ENCODE results near the gene RNF223. TPM values are rescaled to one million over a fixed set of nuclear protein-coding genes. Genes with fewer than 3 reads are reported as not detected.
"Not testable (repeated sequence)": the region's sequence is repeated elsewhere in the genome, so short reads cannot be mapped to it uniquely, and the experiment has no call there.

RNF223 gene
- total RNA-seq, 1 donor from 2014 or later = not detected

DNA sequence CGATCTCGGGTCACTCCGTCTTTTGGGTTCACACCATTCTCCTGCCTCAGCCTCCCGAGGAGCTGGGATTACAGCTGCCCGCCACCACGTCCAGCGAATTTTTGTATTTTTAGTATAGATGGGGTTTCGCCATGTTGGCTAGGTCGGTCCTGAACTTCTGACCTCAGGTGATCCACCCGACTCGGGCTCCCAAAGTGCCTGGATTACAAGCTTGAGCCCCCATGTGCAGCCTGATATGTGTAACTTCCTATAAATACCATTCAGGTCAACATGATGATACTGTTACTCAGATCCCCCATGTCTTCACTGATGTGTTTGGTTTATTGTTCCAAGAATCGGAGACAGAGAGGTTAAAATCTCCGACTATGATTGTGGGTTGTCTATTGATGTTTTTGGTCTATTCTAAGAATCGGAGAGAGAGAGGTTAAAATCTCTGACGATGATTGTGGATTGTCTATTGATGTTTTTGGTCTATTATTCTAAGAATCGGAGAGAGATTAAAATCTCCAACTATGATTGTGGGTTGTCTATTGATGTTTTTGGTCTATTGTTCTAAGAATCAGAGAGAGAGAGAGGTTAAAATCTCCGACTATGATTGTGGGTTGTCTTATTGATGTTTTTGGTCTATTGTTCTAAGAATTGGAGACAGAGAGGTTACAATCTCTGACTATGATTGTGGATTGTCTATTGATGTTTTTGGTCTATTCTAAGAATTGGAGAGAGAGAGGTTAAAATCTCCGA is 24.7 kb upstream of the RNF223 start:
- Histone ChIP-seq H3K4me1 (no peaks in the 10 kb centered on the region), H3K4me3 (no peak overlapping the region), H3K4me2 (no peak overlapping the region), H3K27me3 (no peaks in the 10 kb centered on the region), H2AFZ (replicated peaks) (no peak overlapping the region), H4K20me1 (ENCODE audit: low read depth) (no peaks in the 10 kb centered on the region), H3F3A (ENCODE audit: low read depth) (no peaks in the 10 kb centered on the region), H3K36me3 (no peaks in the 10 kb centered on the region), H3K9ac (no peak overlapping the region), H3K79me2 (ENCODE audit: low read depth) (no peaks in the 10 kb centered on the region), H3K27ac (no peak overlapping the region), H3K9me3 (ENCODE audit: low read depth) (no peaks in the 10 kb centered on the region)
- Mint-ChIP-seq H3K36me3 (peaks cover 18% of the 10 kb centered on the region), H3K9me3 (peaks cover 22% of the 10 kb centered on the region), H3K27ac (no peak overlapping the region), H3K27me3 (ENCODE audit: insufficient read depth, low read depth) (no peaks in the 10 kb centered on the region), H3K4me1 (no peaks in the 10 kb centered on the region), H3K4me3 (no peak overlapping the region)
- no peak for TF ChIP-seq EZH2 (IDR thresholded peaks at IDR 0.05)
- TF ChIP-seq, protein P1, sequence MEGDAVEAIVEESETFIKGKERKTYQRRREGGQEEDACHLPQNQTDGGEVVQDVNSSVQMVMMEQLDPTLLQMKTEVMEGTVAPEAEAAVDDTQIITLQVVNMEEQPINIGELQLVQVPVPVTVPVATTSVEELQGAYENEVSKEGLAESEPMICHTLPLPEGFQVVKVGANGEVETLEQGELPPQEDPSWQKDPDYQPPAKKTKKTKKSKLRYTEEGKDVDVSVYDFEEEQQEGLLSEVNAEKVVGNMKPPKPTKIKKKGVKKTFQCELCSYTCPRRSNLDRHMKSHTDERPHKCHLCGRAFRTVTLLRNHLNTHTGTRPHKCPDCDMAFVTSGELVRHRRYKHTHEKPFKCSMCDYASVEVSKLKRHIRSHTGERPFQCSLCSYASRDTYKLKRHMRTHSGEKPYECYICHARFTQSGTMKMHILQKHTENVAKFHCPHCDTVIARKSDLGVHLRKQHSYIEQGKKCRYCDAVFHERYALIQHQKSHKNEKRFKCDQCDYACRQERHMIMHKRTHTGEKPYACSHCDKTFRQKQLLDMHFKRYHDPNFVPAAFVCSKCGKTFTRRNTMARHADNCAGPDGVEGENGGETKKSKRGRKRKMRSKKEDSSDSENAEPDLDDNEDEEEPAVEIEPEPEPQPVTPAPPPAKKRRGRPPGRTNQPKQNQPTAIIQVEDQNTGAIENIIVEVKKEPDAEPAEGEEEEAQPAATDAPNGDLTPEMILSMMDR (IDR thresholded peaks at IDR 0.05) = no peak
- TF ChIP-seq EZH2phosphoT487 (IDR thresholded peaks at IDR 0.05) = no peak
- no peak for DNase-seq (ENCODE audit: low spot score)

DNA sequence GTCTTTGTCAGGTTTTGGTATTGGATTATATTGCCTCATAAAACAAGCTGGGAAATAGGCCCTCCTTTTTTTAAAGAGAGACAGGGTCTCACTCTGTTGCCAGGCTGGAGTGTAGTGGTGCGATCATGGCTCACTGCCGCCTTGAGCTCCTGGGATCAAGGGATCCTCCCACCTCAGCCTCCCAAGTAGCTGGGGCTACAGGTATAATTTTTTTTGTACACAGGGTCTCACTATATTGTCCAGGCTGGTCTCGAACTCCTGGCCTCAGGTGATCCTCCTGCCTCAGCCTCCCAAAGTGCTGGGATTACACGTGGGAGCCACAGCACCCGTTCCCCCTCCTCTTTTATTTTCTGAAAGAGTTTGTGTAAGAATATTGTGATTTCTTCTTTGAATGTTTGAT is 22.0 kb upstream of the RNF223 start:
- not testable (repeated sequence) for H3K4me3 ChIP-seq; H3K4me3 Mint-ChIP-seq; H3K4me2 ChIP-seq; H3F3A ChIP-seq (ENCODE audit: low read depth); H3K27ac ChIP-seq; H3K27me3 ChIP-seq; H3K9ac ChIP-seq; H3K27ac Mint-ChIP-seq; H3K36me3 ChIP-seq; H3K27me3 Mint-ChIP-seq (ENCODE audit: insufficient read depth, low read depth); H3K4me1 ChIP-seq; H3K79me2 ChIP-seq (ENCODE audit: low read depth); H3K4me1 Mint-ChIP-seq; H2AFZ ChIP-seq (replicated peaks); DNase-seq (ENCODE audit: low spot score); H4K20me1 ChIP-seq (ENCODE audit: low read depth); H3K9me3 ChIP-seq (ENCODE audit: low read depth)
- peaks cover 20% of the 10 kb centered on the region for H3K9me3 Mint-ChIP-seq
- H3K36me3 Mint-ChIP-seq = peaks cover 15% of the 10 kb centered on the region

DNA sequence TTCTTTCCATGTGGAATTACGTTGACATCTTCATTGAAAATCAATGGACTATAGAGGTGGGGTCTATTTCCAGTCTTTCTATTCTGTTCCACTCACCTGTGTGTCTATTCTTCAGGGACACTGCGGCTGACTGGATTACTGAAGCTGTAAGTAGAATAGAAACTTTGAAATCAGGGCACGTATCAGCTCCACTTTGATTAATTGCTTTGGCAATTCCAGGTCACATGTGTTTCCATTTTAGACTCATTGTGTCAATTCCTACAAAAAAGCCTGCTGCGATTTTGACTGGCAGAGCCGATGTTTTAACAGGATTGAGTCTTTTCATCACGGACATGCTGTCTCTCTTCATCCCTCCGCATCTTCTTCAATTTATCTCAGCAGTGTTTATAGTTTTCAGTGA is 20.9 kb upstream of the RNF223 start:
- no peaks in the 10 kb centered on the region for H3K36me3 ChIP-seq
- Mint-ChIP-seq H3K4me3 (no peak overlapping the region), H3K36me3 (peaks cover 11% of the 10 kb centered on the region), H3K9me3 (peaks cover 18% of the 10 kb centered on the region), H3K4me1 (peaks cover 3% of the 10 kb centered on the region), H3K27ac (no peak overlapping the region), H3K27me3 (ENCODE audit: insufficient read depth, low read depth) (peaks cover 2% of the 10 kb centered on the region)
- H3K27me3 ChIP-seq = no peaks in the 10 kb centered on the region
- no peak overlapping the region for H3K4me2 ChIP-seq
- H3K4me1 ChIP-seq = no peaks in the 10 kb centered on the region
- no peak overlapping the region for H3K27ac ChIP-seq
- no peaks in the 10 kb centered on the region for H4K20me1 ChIP-seq (ENCODE audit: low read depth)
- H3K9ac ChIP-seq = no peak overlapping the region
- TF ChIP-seq EZH2phosphoT487 (IDR thresholded peaks at IDR 0.05) (no peak), EZH2 (IDR thresholded peaks at IDR 0.05) (no peak)
- TF ChIP-seq, protein P1 (IDR thresholded peaks at IDR 0.05) = no peak
- no peaks in the 10 kb centered on the region for H3K9me3 ChIP-seq (ENCODE audit: low read depth)
- no peak overlapping the region for H3K4me3 ChIP-seq
- no peaks in the 10 kb centered on the region for H3K79me2 ChIP-seq (ENCODE audit: low read depth)
- H3F3A ChIP-seq (ENCODE audit: low read depth) = no peaks in the 10 kb centered on the region
- DNase-seq (ENCODE audit: low spot score) = no peak
- H2AFZ ChIP-seq (replicated peaks) = no peak overlapping the region

DNA sequence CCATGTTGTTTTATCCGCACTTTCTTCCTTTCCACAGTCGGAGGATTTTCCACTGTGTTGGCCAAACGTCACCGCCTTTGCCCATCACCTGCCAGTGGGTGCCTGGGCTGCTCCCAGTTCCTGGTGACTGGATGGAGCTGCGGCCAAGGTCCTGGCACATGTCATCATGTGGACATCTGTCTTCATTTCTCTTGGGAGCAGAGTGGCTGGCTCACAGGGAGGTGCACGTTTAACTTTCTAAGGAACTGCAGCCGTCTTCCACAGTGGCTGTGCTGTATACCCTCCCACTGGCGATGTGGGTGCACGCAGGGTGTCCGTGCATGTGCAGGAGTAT is 19.5 kb upstream of the RNF223 start:
- Mint-ChIP-seq H3K4me1 (peaks cover 3% of the 10 kb centered on the region), H3K27ac (no peak overlapping the region), H3K27me3 (ENCODE audit: insufficient read depth, low read depth) (peaks cover 2% of the 10 kb centered on the region), H3K4me3 (no peak overlapping the region), H3K36me3 (peaks cover 3% of the 10 kb centered on the region), H3K9me3 (peaks cover 8% of the 10 kb centered on the region)
- Histone ChIP-seq H3K4me2 (no peak overlapping the region), H3K27ac (no peak overlapping the region), H4K20me1 (ENCODE audit: low read depth) (no peaks in the 10 kb centered on the region), H3K4me1 (no peaks in the 10 kb centered on the region), H3K79me2 (ENCODE audit: low read depth) (no peaks in the 10 kb centered on the region), H3K4me3 (no peak overlapping the region), H3K27me3 (no peaks in the 10 kb centered on the region), H3F3A (ENCODE audit: low read depth) (no peaks in the 10 kb centered on the region), H3K36me3 (no peaks in the 10 kb centered on the region), H2AFZ (replicated peaks) (no peak overlapping the region), H3K9ac (no peak overlapping the region), H3K9me3 (ENCODE audit: low read depth) (no peaks in the 10 kb centered on the region)
- DNase-seq (ENCODE audit: low spot score) = no peak
- TF ChIP-seq EZH2 (IDR thresholded peaks at IDR 0.05) = no peak
- TF ChIP-seq EZH2phosphoT487 (IDR thresholded peaks at IDR 0.05) = no peak
- TF ChIP-seq, protein P1 (IDR thresholded peaks at IDR 0.05) = no peak

Measured in neural progenitor cell (in vitro differentiated cells).